HepG2 (cell line): ENCODE results near the gene PEA15. TPM values are rescaled to one million over a fixed set of nuclear protein-coding genes. Genes with fewer than 3 reads are reported as not detected.

Experiments
- ATAC-seq: fragments of 200-7000 bp; cut with Tn5 transposase; 3 replicates; pipeline ENCODE4 v1.9.1; 2020; ENCODE audit warnings: mild to moderate bottlenecking, moderate library complexity
- BruUV-seq: library from RNA; stranded (reverse); fragments of 400-500 nt; replicated peaks from 2 replicates; lab custom pipeline; 2021; lab: Mats Ljungman, UMichigan
- CTCF ChIA-PET: fragments of 300-600 bp; formaldehyde crosslinking; extraction: SDS; loops from one replicate; lab custom pipeline; 2021; ENCODE audit warnings: low total read pairs, inconsistent platforms, low intra/inter-chr PET ratio; lab: Yijun Ruan, JAX
- POLR2A ChIA-PET: fragments of 350-600 bp; sonication (Branson Sonifier 250); formaldehyde crosslinking; loops from one replicate; lab custom pipeline; 2020; ENCODE audit warnings: antibody characterized with exemption, inconsistent platforms; lab: Yijun Ruan, JAX
- DNase-seq: peaks from one replicate; pipeline ENCODE4 v3.0.0-alpha.2; 2015; ENCODE audit warnings: low spot score
- FAIRE-seq: peaks from 3 replicates; lab custom pipeline; 2011; peaks lifted over from hg19 to GRCh38; lab: Jason Lieb, UNC
- H2AFZ ChIP-seq: one replicate; pipeline ENCODE4 v1.6.1; 2011; ENCODE audit warnings: low read length, inconsistent platforms
- H3K27ac ChIP-seq: fragments of 300-600 bp; 3 replicates; pipeline ENCODE4 v1.8.0; 2011; ENCODE audit warnings: mixed run types, mild to moderate bottlenecking, mixed read lengths, low read length, inconsistent platforms; ENCODE audit not compliant: insufficient read depth; ENCODE audit errors: extremely low read length
- H3K27me3 ChIP-seq, 2 experiments: fragments of 200-600 bp in 1 of 2; 2 replicates in 1 of 2; 3 replicates in 1 of 2; pipeline versions ENCODE4 v1.6.0 to v1.8.0; 2011; ENCODE audit warnings: low read length in 2 of 2, mild to moderate bottlenecking in 2 of 2, moderate library complexity in 2 of 2, inconsistent platforms in 1 of 2; ENCODE audit not compliant: insufficient read depth in 2 of 2, control insufficient read depth in 1 of 2
- H3K36me3 ChIP-seq, 2 experiments: fragments of 200-600 bp in 1 of 2; replicated peaks in 1 of 2; 2 replicates in 1 of 2; 3 replicates in 1 of 2; pipeline versions ENCODE4 v1.5.1 to v1.8.0; 2011; ENCODE audit warnings: low read length in 2 of 2, inconsistent platforms in 1 of 2; ENCODE audit not compliant: insufficient read depth in 2 of 2, control insufficient read depth in 1 of 2
- H3K4me1 ChIP-seq: 2 replicates; pipeline ENCODE4 v1.5.1; 2012; ENCODE audit warnings: low read length, inconsistent platforms; ENCODE audit not compliant: insufficient read depth
- H3K4me2 ChIP-seq: 2 replicates; pipeline ENCODE4 v1.6.0; 2011; ENCODE audit warnings: low read depth, low read length, inconsistent platforms
- H3K4me3 ChIP-seq, 3 experiments: fragments of 200-600 bp in 1 of 3; sonication (generic), shearing (Covaris generic) in 1 of 3; replicated peaks in 1 of 3; 2 replicates each; pipeline ENCODE4 v1.5.1; 2011 to 2016; ENCODE audit warnings: low read length in 3 of 3, inconsistent platforms in 2 of 3, low read depth in 2 of 3, mild to moderate bottlenecking in 2 of 3, control low read depth in 1 of 3, mixed read lengths in 1 of 3; ENCODE audit not compliant: insufficient read depth in 1 of 3
- H3K79me2 ChIP-seq: one replicate; pipeline ENCODE4 v1.6.1; 2011; ENCODE audit warnings: low read length, inconsistent platforms; ENCODE audit not compliant: insufficient read depth
- H3K9ac ChIP-seq: 2 replicates; pipeline ENCODE4 v1.6.0; 2011; ENCODE audit warnings: mild to moderate bottlenecking, low read depth, low read length, inconsistent platforms; ENCODE audit not compliant: insufficient read depth
- H3K9me3 ChIP-seq: 2 replicates; pipeline ENCODE4 v1.5.1; 2012; ENCODE audit warnings: mild to moderate bottlenecking, low read length
- H4K20me1 ChIP-seq: 2 replicates; pipeline ENCODE4 v1.6.0; 2011; ENCODE audit warnings: inconsistent platforms, mild to moderate bottlenecking, low read length, moderate library complexity; ENCODE audit not compliant: insufficient read depth
- BHLHE40 ChIP-seq: IDR thresholded peaks from 2 replicates; pipeline ENCODE4 v1.6.1; 2011; ENCODE audit warnings: low read length, improper control_type of control experiment
- KAT7 ChIP-seq: IDR thresholded peaks from 2 replicates; pipeline ENCODE4 v1.6.1; 2018; ENCODE audit warnings: borderline replicate concordance, missing compliant biosample characterization
- MTF1 ChIP-seq: sonication (generic); formaldehyde crosslinking; IDR thresholded peaks from 2 replicates; pipeline ENCODE4 v1.5.0; 2020; ENCODE audit warnings: missing genetic modification reagents
- PRDM10 ChIP-seq: sonication (generic); formaldehyde crosslinking; IDR thresholded peaks from 2 replicates; pipeline ENCODE4 v1.4.0; 2020; ENCODE audit warnings: low read depth, missing genetic modification reagents
- SAP130 ChIP-seq: IDR thresholded peaks from 2 replicates; pipeline ENCODE4 v1.6.1; 2016; ENCODE audit warnings: low read depth
- U2AF1 ChIP-seq: fragments of 200-400 bp; formaldehyde crosslinking; optimal IDR thresholded peaks from 2 replicates; pipeline ENCODE3; 2017; ENCODE audit warnings: mild to moderate bottlenecking, low read depth, low read length
- ZBTB40 ChIP-seq, 2 experiments: fragments of 450-650 bp in 1 of 2; sonication (generic) in 1 of 2; formaldehyde crosslinking in 1 of 2; IDR thresholded peaks; 2 replicates each; pipeline versions ENCODE4 v1.6.1 to v1.8.0; 2016 to 2022; ENCODE audit warnings: antibody characterized with exemption in 1 of 2, mild to moderate bottlenecking in 1 of 2, missing genetic modification reagents in 1 of 2
- ZNF101 ChIP-seq: sonication (generic); formaldehyde crosslinking; IDR thresholded peaks from 2 replicates; pipeline ENCODE4 v1.4.0; 2020; ENCODE audit warnings: mild to moderate bottlenecking, low read depth, missing genetic modification reagents, borderline replicate concordance
- ZNF468 ChIP-seq: sonication (generic); formaldehyde crosslinking; IDR thresholded peaks from 2 replicates; pipeline ENCODE4 v1.8.0; 2022; ENCODE audit warnings: mild to moderate bottlenecking, moderate library complexity, missing genetic modification reagents
- ZNF713 ChIP-seq: sonication (generic); formaldehyde crosslinking; IDR thresholded peaks from 2 replicates; pipeline ENCODE4 v1.4.0; 2020; ENCODE audit warnings: mild to moderate bottlenecking, missing genetic modification reagents
- ZNF775 ChIP-seq: sonication (generic); formaldehyde crosslinking; IDR thresholded peaks from 2 replicates; pipeline ENCODE4 v1.4.0; 2020; ENCODE audit warnings: missing genetic modification reagents, mild to moderate bottlenecking, moderate library complexity, borderline replicate concordance
- ZNF788 ChIP-seq: sonication (generic); formaldehyde crosslinking; IDR thresholded peaks from 2 replicates; pipeline ENCODE4 v1.5.0; 2020; ENCODE audit warnings: mild to moderate bottlenecking, missing genetic modification reagents, borderline replicate concordance
- WGBS: methylation state at CpG from one replicate; pipeline ENCODE4 v1.1.6; 2017; ENCODE audit warnings: low lambda C conversion rate; 5-methylcytosine and 5-hydroxymethylcytosine counted together
- in situ Hi-C: cut with HindIII; loops from 2 replicates; pipeline ENCODE4 v1.10.0; 2017; ENCODE audit warnings: low pct_unique_long_range_greater_than_20kb; ENCODE audit not compliant: extremely low pct_ligation_motif_present
- intact Hi-C: fragments of 100-400 bp; cut with micrococcal nuclease; formaldehyde crosslinking; loops from one replicate; pipeline ENCODE4 v1.10.0; 2022; ENCODE audit not compliant: unreplicated experiment
- polyA plus RNA-seq, 8 experiments: library from polyadenylated mRNA; depleted of rRNA in 3 of 8; stranded (reverse) in 7 of 8; unstranded in 1 of 8; fragments of >200 nt; fragmentation: Illumina TruSeq in 4 of 8; extraction: Trizol in 4 of 8; gene quantifications; 2 replicates each; pipeline versions ENCODE4 v1.2.1 to v1.2.3, GENCODE V29; 2011 to 2016; ENCODE audit warnings: low read depth in 4 of 8, missing spikeins in 1 of 8, mixed read lengths in 1 of 8; ENCODE audit not compliant: insufficient read depth in 1 of 8
- total RNA-seq, 5 experiments: library from RNA; depleted of rRNA; stranded (reverse); fragments of >200 nt; fragmentation: Illumina TruSeq; extraction: Trizol; gene quantifications; 2 replicates each; pipeline ENCODE4 v1.2.3, GENCODE V29; 2016; ENCODE audit warnings: low read depth in 1 of 5

The PEA15 gene
- total and polyA plus RNA-seq, 2 of the 13 experiments (the other 11 are each of a cell fraction or from before 2014, with no cell fraction given): 12.1 to 35.2 TPM

- H3K36me3 ChIP-seq: no peaks in the 10 kb centered on the region
- CTCF ChIA-PET: no interaction called here
- H3K4me2 ChIP-seq: peak overlapping the region; percentile 19; the same call in 1 of the 2 replicates
- H3K9ac ChIP-seq: no peak overlapping the region
- no peaks in the 10 kb centered on the region for H3K79me2 ChIP-seq
- POLR2A ChIA-PET: no interaction called here
- DNase-seq (no peak), ATAC-seq (peak; percentile 51), FAIRE-seq (no peak)
- H3K4me1 ChIP-seq: peaks cover 13% of the 10 kb centered on the region
- no TSS peak for BruUV-seq
- peaks cover 1 to 24% of the 10 kb centered on the region in 2 experiments; a peak in 3 of 5 replicates for H3K27me3 ChIP-seq
- in situ Hi-C loops: no loop called here
- intact Hi-C loops: no loop called here
- 21% methylated on average over 6 of the region's 7 CpGs for WGBS
- H4K20me1 ChIP-seq: no peaks in the 10 kb centered on the region
- H3K27ac ChIP-seq: no peak overlapping the region
- no peak overlapping the region for H2AFZ ChIP-seq
- no peaks in the 10 kb centered on the region for H3K9me3 ChIP-seq
- H3K4me3 ChIP-seq: peak overlapping the region in 1 of 3 experiments; percentile 8; a peak in 1 of 6 replicates
- TF ChIP-seq ZNF788 (CRISPR knock-in tag) (no peak), SAP130 (CRISPR knock-in tag) (no peak), ZNF101 (CRISPR knock-in tag) (no peak), PRDM10 (CRISPR knock-in tag) (peak; percentile 92), ZNF713 (CRISPR knock-in tag) (no peak), U2AF1 (no peak), ZNF468 (CRISPR knock-in tag) (no peak), KAT7 (CRISPR knock-in tag) (no peak), ZBTB40 (IDR thresholded peaks at IDR 0.05) (no peak), ZBTB40 (CRISPR knock-in tag; IDR thresholded peaks at IDR 0.05) (no peak), MTF1 (CRISPR knock-in tag) (no peak), BHLHE40 (peak; percentile 29; the same call in 1 of the 2 replicates), ZNF775 (CRISPR knock-in tag) (no peak)
Observed at GRCh38 chr1:160187407-160187806, 17.8 kb upstream of the PEA15 start.
